ENCODE measurements around the gene PACS1.

The PACS1 gene

GRCh38 chr11:66062408-66062807, 7.7 kb upstream of the PACS1 start:
- TF ChIP-seq, protein P1, sequence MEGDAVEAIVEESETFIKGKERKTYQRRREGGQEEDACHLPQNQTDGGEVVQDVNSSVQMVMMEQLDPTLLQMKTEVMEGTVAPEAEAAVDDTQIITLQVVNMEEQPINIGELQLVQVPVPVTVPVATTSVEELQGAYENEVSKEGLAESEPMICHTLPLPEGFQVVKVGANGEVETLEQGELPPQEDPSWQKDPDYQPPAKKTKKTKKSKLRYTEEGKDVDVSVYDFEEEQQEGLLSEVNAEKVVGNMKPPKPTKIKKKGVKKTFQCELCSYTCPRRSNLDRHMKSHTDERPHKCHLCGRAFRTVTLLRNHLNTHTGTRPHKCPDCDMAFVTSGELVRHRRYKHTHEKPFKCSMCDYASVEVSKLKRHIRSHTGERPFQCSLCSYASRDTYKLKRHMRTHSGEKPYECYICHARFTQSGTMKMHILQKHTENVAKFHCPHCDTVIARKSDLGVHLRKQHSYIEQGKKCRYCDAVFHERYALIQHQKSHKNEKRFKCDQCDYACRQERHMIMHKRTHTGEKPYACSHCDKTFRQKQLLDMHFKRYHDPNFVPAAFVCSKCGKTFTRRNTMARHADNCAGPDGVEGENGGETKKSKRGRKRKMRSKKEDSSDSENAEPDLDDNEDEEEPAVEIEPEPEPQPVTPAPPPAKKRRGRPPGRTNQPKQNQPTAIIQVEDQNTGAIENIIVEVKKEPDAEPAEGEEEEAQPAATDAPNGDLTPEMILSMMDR (IDR thresholded peaks at IDR 0.05; ENCODE audit: low read depth, low read length): no peak
- no peak overlapping the region for H3K4me3 ChIP-seq (ENCODE audit: low read depth, low read length)

DNA sequence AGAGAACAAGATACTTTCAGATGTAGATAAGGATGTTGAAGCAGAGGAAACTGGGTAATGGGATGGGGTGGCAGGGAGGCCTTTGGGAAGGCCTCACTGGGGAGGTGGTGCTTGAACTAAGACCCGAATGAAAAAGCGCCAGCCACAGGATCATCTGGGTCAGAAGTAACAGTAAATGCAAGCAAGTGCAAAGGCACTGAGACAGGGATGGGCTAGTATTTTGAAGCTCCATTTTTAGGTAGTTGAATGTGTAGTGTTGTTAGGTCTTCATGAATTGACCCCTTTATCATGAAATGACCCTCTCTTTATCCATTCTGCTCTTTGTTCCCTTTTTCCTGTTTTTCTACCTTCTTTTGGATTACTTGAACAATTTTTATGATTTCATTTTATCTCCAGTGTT, 6.2 kb upstream of the PACS1 start:
- H3K4me3 ChIP-seq (ENCODE audit: low read depth, low read length): no peak overlapping the region
- TF ChIP-seq, protein P1 (IDR thresholded peaks at IDR 0.05; ENCODE audit: low read depth, low read length): no peak

DNA sequence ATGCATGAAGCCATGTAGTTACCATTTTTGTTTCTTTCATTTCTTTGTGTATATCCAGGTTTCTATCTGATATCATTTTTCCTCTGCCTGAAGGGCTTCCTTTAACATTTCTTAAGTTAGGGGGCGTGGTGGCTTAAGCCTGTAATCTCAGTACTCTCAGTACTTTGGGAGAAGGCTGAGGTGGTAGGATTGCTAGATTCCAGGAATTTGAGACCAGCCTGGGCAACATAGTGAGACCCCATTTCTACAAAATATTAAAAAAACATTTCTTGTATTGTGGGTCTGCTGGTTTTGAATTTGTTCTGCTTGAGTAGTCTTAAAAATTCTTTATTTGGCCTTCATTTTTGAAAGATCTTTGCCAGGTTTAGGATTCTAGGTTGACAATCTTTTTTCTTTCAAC, 5.5 kb upstream of the PACS1 start:
- TF ChIP-seq, protein P1 (IDR thresholded peaks at IDR 0.05; ENCODE audit: low read depth, low read length): no peak
- H3K4me3 ChIP-seq (ENCODE audit: low read depth, low read length): no peak overlapping the region

GRCh38 chr11:66066751-66067150, 3.3 kb upstream of the PACS1 start:
- TF ChIP-seq, protein P1 (IDR thresholded peaks at IDR 0.05; ENCODE audit: low read depth, low read length): no peak
- H3K4me3 ChIP-seq (ENCODE audit: low read depth, low read length): no peak overlapping the region

DNA sequence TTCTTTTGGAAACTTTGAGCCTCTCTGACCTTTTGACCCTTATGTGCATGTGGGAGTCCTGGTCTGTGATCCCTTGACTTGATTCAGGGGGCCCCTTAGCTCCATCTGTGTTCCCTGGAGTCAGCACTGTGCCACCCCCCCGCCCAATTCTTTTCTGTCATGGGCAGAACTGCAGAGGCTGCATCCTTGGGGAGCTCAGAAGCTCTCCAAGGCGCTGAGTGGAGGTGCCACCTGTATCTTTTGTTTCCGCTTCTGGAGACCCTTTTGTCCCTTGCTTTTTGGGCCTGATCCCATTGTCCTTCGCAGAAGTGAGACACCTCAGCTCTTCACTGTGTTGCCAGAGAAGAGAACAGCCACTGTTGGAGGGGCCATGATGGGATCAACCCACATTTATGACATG, 2.4 kb upstream of the PACS1 start:
- TF ChIP-seq, protein P1 (IDR thresholded peaks at IDR 0.05; ENCODE audit: low read depth, low read length): no peak
- H3K4me3 ChIP-seq (ENCODE audit: low read depth, low read length): no peak overlapping the region

GRCh38 chr11:66068154-66068821, 1.8 kb upstream of the PACS1 start:
- H3K4me3 ChIP-seq (ENCODE audit: low read depth, low read length): no peak overlapping the region
- TF ChIP-seq, protein P1 (IDR thresholded peaks at IDR 0.05; ENCODE audit: low read depth, low read length): peak; percentile 75

DNA sequence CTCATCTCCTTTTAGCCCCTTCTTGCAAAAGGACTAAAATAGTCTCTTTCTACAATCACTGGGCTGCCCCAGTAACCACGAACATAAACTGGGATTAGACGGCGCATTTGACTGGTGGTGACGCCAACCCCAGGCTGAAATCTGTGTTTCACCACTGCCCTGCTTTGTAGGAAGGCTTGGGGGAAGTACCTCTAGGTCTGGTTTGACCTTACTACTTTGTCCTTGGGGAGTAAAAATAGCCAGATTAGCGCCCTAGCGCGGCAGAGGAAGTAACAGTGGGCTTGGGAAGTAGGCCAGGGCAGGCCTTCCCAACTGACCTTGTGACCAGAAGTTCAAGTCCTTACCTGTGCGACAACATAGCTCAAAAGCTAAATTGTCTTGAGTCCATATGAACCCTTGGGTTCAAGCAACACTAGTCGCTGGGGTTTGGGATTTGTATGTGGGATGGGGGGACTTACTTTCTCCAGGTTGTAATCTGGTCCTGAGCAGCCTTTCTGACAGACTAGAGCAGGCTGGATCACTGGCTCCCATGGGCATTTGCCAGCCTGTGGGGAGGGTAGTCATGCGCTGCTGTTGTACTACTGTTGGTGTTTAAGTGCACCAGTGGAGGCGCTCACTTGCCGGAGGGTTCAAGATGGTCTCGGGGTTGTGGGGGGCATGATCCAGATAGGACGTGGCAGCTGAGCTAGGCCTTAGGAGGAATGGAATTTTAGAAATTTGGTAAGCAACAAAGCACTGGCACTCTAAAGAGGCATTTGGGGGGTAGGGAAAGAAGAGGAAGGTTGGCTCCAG, 953 bp upstream of the PACS1 start:
- H3K4me3 ChIP-seq (ENCODE audit: low read depth, low read length): peak overlapping the region; percentile 56
- TF ChIP-seq, protein P1 (IDR thresholded peaks at IDR 0.05; ENCODE audit: low read depth, low read length): no peak
